GM12872 (cell line): ENCODE data around the gene CDIPT.

ENCODE experiments used
- TF ChIP-seq, protein P1 (sequence below): IDR thresholded peaks from 3 replicates; pipeline ENCODE4 v1.5.1; 2011; ENCODE audit warnings: low read depth, mild to moderate bottlenecking, low read length, moderate library complexity; ENCODE audit not compliant: insufficient read depth

The CDIPT gene

DNA sequence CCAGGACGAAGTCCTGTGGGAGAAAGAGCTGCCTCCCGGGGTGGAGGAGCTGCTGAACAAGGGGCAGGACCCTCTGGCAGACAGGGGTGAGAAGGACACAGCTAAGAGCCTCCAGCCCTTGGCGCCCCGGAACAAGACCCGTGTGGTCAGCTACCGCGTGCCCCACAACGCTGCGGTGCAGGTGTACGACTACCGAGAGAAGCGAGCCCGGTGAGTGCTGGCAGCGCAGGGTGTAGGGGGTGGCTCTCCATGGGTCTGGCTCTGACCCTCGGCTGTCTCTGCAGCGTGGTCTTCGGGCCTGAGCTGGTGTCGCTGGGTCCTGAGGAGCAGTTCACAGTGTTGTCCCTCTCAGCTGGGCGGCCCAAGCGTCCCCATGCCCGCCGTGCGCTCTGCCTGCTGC, 21.4 kb downstream of the CDIPT start:
- TF ChIP-seq, protein P1, sequence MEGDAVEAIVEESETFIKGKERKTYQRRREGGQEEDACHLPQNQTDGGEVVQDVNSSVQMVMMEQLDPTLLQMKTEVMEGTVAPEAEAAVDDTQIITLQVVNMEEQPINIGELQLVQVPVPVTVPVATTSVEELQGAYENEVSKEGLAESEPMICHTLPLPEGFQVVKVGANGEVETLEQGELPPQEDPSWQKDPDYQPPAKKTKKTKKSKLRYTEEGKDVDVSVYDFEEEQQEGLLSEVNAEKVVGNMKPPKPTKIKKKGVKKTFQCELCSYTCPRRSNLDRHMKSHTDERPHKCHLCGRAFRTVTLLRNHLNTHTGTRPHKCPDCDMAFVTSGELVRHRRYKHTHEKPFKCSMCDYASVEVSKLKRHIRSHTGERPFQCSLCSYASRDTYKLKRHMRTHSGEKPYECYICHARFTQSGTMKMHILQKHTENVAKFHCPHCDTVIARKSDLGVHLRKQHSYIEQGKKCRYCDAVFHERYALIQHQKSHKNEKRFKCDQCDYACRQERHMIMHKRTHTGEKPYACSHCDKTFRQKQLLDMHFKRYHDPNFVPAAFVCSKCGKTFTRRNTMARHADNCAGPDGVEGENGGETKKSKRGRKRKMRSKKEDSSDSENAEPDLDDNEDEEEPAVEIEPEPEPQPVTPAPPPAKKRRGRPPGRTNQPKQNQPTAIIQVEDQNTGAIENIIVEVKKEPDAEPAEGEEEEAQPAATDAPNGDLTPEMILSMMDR = no peak

DNA sequence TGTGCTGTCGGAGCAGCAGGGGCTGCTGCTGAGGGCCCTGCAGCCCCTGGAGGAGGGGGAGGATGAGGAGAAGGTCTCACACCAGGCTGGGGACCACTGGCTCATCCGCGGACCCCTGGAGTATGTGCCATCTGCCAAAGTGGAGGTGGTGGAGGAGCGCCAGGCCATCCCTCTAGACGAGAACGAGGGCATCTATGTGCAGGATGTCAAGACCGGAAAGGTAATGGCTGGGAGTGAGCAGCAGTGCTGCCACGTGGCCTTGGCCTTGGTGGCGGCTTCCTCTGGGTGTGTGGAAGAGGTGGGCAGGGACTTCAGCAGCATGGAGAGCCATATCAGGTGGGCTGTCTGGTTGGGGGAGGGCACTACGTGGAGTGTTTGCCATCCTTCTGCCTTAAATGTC, 22.8 kb downstream of the CDIPT start:
- TF ChIP-seq, protein P1 = no peak

DNA sequence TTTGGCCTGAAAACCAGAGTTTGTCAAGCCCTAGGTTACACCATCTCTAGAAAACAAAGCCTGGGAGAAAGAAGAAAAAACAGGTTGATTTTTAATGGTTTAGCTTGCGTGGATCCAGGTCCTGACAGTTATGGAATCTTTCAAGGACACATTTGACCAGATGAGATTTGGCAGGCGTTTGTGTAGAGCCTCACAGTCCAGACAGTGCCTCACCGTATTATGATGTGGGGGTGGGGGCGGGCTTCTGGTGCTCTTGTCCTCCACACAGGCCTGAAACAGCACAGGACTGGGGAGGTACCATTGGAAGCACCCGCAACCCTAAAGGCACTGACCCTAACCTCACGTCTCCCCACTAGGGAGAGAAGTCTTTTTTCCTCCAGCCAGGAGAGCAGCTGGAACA, 23.2 kb downstream of the CDIPT start:
- TF ChIP-seq, protein P1 = no peak

DNA sequence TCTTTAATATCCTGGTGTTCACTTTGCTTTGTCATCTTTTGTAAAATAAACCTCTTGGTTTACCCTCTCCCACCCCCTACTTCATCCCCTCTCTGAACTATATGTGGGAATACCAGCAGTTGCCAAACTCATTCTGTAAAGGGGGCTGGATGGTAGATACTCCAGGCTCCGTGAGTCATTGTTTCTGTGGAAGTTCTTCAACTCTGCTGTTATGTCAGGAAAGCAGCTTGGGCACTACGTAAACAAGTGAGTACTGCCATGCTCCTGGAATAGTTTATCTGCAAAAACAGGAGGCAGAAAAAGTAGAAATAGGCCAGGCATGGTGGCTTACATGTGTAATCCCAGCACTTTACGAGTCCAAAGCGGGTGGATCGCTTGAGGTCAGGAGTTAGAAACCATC, 25.2 kb downstream of the CDIPT start:
- TF ChIP-seq, protein P1 = no peak

DNA sequence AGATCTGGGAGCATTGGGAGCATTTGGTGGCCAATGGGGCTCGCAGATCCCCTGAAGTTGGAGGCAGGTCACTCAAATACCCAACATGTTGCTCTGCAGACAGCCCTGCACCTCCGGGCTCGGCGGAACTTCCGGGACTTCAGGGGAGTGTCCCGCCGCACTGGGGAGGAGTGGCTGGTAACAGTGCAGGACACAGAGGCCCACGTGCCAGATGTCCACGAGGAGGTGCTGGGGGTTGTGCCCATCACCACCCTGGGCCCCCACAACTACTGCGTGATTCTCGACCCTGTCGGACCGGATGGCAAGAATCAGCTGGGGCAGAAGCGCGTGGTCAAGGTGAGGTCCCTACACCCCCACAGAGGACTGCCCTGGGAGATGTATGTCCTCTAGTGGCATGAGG, 26.4 kb downstream of the CDIPT start:
- TF ChIP-seq, protein P1 = no peak

DNA sequence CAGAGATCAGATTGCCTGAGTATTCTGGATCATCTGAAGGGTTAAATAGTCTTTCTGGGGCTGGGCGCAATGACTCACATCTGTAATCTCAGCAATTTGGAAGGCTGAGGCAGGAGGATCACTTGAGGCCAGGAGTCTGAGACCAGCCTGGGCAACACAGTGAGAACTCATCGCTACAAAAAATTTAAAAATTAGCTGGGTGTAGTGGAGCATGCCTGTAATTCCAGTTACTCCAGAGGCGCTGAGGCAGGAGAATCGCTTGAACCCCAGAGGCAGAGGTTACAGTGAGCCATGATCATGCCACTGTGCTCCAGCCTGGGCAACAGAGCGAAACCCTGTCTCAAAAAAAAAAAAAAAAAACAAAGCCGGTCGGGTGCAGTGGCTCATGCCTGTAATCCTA, 27.1 kb downstream of the CDIPT start:
- TF ChIP-seq, protein P1 = no peak

DNA sequence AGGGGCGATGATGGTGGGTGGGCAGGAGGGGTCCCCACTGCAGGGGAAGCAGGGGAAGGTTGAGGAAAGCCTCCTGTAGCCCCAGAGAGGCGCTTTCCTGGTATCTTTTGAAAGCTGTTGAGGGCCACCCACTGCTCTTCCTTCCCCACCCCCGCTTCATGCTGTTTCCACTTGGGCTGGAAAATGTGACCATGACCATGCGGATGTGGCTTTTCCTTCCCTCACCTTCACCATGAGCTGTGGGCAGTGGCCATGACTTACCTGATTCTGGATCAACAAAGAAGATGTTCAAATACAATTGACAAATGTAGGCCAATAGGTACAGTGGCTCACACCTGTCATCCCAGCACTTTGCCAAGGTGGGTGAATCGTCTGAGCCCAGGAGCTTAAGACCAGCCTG, 28.9 kb downstream of the CDIPT start:
- TF ChIP-seq, protein P1 = no peak

DNA sequence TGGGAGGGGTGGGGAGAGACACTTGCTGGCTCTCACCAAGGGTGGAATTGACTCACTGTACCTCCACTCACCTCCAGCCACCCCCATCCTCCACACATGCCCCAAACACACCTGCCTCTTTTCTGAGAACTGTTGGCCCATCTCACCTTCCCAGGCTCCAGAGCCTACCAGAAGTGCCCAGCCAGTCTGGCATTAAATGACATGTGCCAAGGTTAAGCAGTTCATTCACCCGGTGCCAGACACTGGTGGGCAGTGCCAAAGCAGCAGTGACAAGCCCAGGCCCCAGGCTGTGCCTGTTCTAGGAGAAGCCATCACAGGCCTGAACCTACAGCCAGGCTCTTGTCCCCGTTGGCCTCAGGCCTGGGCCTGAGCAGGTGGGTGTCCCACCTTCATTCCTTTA, 31.5 kb downstream of the CDIPT start:
- TF ChIP-seq, protein P1 = no peak
